Activated naive CD4-positive, alpha-beta T cell treated with anti-CD3 and anti-CD28 coated beads, Interleukin-2, amount 50 U/mL, for 16 hours (primary cell): ENCODE results near the gene NCEH1.
"Not testable (repeated sequence)": the region's sequence is repeated elsewhere in the genome, so short reads cannot be mapped to it uniquely, and the experiment has no call there.

ENCODE experiments used
- DNase-seq: peaks from one replicate; pipeline ENCODE4 v3.0.0-alpha.2; 2020

The NCEH1 gene

DNA sequence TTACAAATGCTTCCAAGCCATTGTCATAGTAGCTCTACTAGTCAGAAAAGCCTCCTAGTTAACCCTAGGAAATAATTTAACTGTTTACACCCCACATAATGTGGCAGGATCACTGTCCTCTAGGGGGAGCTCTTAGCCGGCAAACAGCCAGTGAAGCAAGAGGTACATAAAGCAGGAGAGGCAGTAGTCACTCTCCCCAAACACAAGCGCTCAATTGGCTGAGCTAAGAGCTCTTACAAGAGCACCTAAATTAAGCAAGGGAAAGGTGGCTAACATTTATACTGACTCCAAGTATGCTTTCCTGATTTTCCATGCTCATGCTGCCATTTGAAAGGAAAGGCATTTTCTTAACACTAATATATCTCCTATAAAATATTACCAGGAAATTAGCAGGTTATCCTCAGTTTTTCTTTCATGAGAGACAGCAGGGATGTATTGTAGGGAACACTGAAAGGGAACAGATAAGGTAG, 37.6 kb downstream of the NCEH1 start:
- DNase-seq, result peak; percentile 60

- DNase-seq, result no peak
Measured at GRCh38 chr3:172669021-172669420, 41.8 kb downstream of the NCEH1 start.

DNA sequence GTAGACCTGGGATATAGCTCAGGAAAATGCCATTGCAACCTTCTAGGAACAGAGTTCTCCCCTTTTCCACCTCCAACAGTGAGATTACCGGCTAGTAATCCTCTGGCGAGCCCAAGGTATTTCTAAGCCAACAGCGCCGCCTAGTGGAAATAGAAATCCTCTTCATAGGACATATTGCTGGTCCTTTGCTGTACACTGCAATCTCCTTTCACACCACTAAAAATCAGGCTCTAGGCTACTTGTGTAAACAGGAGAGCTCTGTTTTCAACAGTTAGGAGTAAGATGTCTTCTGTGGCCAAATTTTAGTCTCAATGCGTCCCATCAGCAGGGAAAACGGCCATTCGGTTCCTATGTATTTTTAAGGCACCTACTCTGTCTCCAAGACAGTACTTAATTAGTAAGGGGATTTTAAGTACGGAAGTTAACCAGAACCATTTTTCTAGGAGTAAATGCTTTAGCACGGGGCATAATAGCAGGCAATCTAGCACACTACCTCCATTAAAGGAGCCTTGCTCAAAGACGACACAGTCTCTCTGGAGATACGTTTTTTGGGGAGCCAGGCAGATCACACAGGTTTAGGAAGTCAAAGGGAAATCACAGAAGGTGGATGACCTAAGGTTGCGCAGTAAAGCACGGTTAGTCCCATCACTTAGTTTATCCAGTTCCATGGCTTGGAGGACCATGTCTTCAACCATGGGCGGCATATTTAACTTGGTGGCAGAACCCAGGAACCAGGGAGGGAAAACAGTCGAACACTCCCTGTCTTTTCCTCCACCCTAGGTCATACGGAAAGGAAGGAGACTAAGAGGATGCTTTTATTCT, 43.8 kb downstream of the NCEH1 start:
- peak; percentile 73 for DNase-seq

DNA sequence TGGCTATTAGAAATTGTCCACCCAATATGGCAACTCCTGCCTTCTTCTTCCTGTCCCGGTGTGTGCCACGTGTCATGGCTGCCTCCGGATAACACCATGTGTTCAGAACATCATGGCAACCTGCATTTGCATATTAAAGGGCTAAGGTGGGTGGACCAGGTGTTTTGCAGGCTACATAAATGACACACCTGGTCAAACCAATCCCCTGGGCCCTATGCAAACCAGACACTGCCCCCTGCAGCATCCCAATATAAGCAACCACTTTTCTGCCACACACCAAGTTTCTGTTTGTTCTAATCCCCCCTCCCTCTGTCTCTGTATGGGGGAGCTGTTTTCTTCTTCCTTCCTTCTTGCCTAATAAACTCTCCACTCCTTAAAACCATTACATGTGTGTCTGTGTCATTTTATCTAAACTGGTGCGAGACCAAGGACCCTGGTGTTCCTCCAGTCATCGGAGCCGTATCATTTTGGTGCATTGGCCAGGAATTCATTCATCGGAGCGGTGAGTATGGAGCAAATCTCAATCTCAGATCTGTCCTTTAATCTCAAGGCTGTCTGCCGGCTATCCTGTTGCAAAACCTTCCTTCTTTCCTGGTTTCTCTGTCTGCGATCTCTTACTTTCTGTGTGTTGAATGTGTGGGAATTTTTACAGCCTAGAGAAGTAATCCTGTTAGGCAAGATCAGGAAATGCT, 44.5 kb downstream of the NCEH1 start:
- DNase-seq, result no peak

GRCh38 chr3:172665510-172665909, 45.4 kb downstream of the NCEH1 start:
- DNase-seq, result not testable (repeated sequence)

GRCh38 chr3:172660421-172660820, 50.4 kb downstream of the NCEH1 start:
- DNase-seq, result not testable (repeated sequence)

- DNase-seq, result no peak
Measured at GRCh38 chr3:172659246-172660002, 51.4 kb downstream of the NCEH1 start.

GRCh38 chr3:172658344-172659245, 52.3 kb downstream of the NCEH1 start:
- DNase-seq, result no peak

DNA sequence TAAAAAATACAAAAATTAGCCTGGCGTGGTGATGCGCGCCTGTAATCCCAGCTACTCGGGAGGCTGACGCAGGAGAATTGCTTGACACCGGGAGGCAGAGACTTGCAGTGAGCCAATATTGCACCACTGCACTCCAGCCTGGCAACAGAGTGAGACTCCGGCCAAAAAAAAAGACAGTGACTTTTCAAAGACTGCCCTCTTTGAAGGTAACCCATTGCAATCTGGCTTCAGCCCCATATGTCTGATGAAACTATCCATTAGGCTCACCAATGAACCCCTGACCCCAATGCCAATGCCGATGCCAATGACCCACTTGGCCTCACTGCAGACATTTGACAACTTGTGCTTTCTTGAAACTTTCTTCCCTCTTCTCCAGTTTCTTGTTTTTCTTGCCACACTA, 54.3 kb downstream of the NCEH1 start:
- DNase-seq, result no peak

DNA sequence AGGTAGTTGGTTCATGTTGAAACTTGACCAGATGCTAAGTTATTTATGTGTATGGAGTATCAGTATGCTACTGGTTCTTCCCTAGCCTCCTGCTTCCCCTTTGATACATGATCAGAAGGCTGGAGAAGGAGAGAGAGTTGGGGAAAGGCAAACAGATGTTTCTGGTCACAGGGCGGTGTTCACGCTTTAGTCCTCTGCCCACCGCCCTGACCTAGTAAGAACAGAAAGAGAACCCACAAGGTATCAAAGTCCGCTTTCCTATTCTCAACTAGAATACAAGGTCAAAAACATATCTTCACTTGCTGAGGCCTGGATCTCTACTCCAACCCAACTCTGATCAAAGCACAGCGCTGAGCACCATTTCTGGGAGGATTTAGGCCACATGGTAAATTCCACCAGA, 55.5 kb downstream of the NCEH1 start:
- no peak for DNase-seq

DNA sequence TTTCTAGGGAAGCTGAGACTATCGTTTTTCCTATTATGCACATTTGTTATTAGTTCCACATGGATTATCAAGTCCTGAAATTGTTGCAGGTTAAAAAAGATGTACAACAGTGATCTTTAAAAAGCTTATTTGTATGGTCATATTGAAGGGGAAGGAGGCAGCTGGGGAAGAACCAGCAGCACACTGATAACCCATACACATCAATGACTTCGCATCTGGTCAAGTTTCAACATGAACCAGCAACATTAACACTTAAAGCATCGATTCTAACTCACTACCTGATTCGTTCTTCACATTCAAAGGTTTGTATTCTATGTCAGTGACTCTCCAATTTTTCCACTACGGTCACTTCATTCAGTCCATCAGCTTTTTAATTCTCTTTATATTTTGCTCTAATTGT, 56.4 kb downstream of the NCEH1 start:
- no peak for DNase-seq

DNA sequence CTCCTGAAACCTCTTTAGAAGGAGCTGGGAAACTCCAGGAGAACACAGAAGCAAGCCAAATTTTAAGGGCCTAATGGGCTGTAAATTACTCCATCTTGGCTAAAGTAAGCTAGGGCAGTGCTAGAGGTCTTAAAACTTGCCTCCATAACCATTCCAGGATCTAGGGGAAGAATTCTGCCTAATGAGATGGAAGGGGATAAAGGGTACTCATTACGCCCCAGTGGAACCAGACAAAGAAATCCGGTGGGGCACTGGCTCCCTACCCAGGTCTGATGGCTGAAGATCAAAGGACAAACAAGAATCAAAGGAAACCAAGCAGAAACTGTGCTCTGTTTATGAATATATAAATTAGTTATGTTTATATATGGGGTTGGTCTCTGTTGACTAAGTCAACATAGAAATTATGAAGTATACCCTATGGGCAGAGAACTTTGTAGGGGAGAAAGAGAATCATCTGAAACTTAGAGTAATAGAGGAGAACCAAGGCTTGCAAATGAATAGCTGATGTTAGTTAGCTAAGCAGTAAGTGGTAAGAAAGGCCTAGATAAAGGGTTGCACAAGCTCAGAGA, 57.8 kb downstream of the NCEH1 start:
- no peak for DNase-seq

GRCh38 chr3:172651936-172652625, 58.8 kb downstream of the NCEH1 start:
- DNase-seq, result no peak

- no peak for DNase-seq
Measured at GRCh38 chr3:172649987-172650386, 60.9 kb downstream of the NCEH1 start.

DNA sequence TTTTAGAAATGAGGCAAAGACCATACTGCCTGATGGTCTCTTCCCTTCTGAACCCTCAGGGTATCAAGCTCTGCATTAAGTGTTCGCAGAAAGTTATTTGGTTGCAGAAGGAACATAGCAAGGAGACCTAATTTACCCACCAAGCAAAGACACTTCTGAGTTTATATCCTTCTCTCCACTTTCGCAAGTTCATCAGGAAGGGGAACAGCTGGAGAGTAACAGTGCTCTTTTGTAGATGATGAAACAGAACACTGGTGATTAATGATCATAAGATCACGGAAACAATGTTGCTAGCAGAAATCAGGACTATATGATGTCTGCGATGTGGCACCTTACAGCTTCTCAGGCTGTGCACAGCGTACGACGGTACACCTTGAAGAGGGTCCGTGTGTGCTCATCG, 62.1 kb downstream of the NCEH1 start:
- DNase-seq, result no peak

DNA sequence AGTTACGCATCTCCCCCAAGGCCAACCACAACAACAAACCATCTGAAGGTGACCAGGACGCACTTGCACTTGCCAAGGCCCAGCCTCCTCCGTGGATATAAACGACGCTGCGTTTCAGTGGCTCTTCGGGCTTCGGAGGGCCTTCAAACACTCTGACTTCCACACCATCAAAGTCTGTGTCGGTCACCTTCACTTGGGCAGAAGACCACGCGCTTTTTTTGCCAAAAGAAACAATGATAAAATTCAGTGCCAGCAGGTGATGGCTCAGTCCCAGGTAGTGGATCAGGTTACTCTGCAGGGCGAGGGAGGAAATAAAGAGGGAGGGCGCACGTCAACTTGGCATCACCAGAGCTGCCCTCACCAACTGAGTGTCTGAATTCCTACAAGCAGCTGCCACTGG, 63.0 kb downstream of the NCEH1 start:
- DNase-seq, result no peak

- DNase-seq, result no peak
Measured at GRCh38 chr3:172647080-172647479, 63.8 kb downstream of the NCEH1 start.

GRCh38 chr3:172646439-172647015, 64.3 kb downstream of the NCEH1 start:
- DNase-seq, result no peak

GRCh38 chr3:172644258-172644657, 66.6 kb downstream of the NCEH1 start:
- DNase-seq, result no peak

- DNase-seq, result no peak
Measured at GRCh38 chr3:172643506-172644179, 67.2 kb downstream of the NCEH1 start.

GRCh38 chr3:172641291-172641690, 69.6 kb downstream of the NCEH1 start:
- DNase-seq, result no peak
